ENCODE results near the gene MTREX.
"Not testable (repeated sequence)": the region's sequence is repeated elsewhere in the genome, so short reads cannot be mapped to it uniquely, and the experiment has no call there.

MTREX gene

GRCh38 chr5:55307383-55308253 is at the start of gene MTREX, which contains the start of gene DHX29:
Gene MTREX, plus strand, starts transcription at chr5:55307989. Its CDS starts 25 bp downstream, at chr5:55308014.
Gene DHX29, minus strand, starts transcription at chr5:55307694. Its CDS starts 121 bp downstream, at chr5:55307573.
- DNase-seq (ENCODE audit: low read depth in 4 of 4, low spot score in 1 of 4): peak; percentile 69 to 79 (median 78)

- no peak for DNase-seq (ENCODE audit: low read depth in 4 of 4, low spot score in 1 of 4)
These were observed 49.5 kb upstream of the MTREX start for GRCh38 chr5:55258339-55258738.

- DNase-seq (ENCODE audit: low read depth in 4 of 4, low spot score in 1 of 4): no peak
These were observed 31.0 kb upstream of the MTREX start for GRCh38 chr5:55276771-55277170.

GRCh38 chr5:55278778-55279177 is 29.0 kb upstream of the MTREX start:
- DNase-seq (ENCODE audit: low read depth in 4 of 4, low spot score in 1 of 4): no peak

DNA sequence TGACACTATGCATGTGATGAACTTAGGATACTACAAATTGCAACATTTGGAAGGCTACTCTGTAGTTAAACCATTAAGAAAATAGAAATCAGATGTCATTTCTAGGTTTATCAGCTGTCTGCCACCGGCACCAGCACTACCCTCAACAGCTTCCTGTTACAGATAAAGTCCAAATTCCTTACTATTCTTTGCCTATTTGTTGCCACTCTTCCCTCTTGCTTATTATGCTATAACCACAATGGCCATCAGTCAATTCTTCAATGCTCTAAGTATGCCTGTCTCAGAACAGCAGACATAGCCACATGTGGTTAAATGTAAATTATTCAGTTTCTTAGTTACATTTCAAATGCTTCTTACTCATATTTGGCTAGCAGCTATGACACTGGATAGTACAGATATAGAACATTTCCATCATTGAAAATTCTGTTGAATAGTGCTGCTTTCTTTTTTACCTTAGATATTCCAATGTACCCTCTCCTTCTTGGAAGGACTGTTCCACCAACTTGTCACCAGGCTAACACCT is 21.3 kb upstream of the MTREX start:
- no peak for DNase-seq (ENCODE audit: low read depth in 4 of 4, low spot score in 1 of 4)

GRCh38 chr5:55289808-55290207 is 18.0 kb upstream of the MTREX start:
- DNase-seq (ENCODE audit: low read depth in 4 of 4, low spot score in 1 of 4): no peak

DNA sequence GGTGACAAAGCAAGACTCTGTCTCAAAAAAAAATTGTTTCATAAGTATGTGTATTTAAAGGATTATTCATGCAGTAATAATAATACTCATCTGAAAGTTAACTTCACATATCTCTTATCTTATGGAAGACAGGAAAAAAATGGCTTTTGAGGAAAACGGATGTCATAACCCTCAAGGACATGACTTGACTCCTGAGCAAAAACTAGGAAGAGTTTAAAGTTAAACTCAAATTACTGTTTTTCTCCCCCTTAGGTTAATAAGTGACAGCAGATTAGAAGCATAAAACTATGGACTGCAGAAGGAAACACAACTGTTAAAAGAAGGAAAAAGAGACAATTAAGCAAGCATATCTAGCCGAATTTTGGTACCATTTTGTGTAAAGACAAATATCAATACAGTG is 16.8 kb upstream of the MTREX start:
- no peak for DNase-seq (ENCODE audit: low read depth in 4 of 4, low spot score in 1 of 4)

GRCh38 chr5:55294935-55295334 is 12.9 kb upstream of the MTREX start:
- DNase-seq (ENCODE audit: low read depth in 4 of 4, low spot score in 1 of 4): no peak

DNA sequence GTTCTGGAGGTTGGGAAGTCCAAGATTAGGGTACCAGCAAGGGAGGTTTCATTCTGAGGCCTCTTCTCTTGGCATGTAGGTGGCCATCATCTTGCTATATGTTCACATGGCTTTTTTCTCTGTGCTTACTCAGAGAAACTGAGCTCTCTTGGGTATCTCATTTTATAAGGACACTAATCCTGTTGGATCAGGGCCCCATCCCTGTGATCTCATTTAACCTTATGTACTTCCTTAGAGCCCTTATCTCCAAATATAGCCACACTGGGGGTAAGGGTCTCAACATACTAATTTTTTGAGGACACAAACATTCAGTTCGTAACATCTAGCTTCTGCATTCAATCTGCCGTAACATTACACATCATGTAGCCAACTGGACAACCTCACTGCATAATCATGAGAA is 6.9 kb upstream of the MTREX start:
- DNase-seq (ENCODE audit: low read depth in 4 of 4, low spot score in 1 of 4): no peak

DNA sequence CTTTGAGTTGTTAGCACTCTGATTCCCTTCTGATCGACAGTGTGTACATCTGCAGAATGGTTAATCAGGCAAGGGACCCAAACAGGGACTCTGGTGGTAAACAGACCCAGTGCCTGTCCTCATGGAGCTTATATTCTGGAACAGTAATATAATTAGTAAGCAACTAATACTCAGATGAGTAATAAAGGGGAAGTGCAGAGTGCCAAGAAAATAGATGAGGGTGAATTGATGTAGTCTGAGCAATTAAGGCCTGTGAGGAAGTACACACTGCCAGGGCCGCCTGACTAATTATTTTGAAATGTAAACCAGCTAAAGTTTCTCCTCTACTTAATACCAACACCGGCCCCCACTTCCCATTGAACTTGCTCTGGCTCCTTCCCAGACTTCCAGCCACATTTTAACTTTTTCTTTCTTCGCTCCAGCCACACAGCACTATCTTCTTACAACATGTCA is 4.5 kb upstream of the MTREX start:
- no peak for DNase-seq (ENCODE audit: low read depth in 4 of 4, low spot score in 1 of 4)

DNA sequence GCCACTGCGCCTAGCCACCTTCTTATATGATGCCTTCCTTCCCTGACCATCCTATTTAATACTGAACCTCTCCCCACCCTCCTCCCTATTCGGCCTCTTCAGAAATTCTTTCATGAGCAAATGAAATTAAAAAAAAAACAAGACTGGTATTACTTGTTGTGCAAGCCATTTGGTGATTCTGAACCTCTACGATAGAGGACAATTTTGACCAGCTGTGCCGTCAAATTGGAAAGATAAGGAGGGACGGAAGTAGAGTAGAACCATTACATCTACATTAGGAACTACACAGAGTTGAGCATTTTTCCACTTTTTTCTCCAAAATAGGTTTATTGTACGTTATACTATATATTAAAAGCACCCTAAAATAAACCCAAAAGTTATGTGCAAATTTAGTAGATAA is 3.2 kb upstream of the MTREX start:
- no peak for DNase-seq (ENCODE audit: low read depth in 4 of 4, low spot score in 1 of 4)

- DNase-seq (ENCODE audit: low read depth in 4 of 4, low spot score in 1 of 4): no peak
These were observed 2.4 kb upstream of the MTREX start for GRCh38 chr5:55305345-55305744.

DNA sequence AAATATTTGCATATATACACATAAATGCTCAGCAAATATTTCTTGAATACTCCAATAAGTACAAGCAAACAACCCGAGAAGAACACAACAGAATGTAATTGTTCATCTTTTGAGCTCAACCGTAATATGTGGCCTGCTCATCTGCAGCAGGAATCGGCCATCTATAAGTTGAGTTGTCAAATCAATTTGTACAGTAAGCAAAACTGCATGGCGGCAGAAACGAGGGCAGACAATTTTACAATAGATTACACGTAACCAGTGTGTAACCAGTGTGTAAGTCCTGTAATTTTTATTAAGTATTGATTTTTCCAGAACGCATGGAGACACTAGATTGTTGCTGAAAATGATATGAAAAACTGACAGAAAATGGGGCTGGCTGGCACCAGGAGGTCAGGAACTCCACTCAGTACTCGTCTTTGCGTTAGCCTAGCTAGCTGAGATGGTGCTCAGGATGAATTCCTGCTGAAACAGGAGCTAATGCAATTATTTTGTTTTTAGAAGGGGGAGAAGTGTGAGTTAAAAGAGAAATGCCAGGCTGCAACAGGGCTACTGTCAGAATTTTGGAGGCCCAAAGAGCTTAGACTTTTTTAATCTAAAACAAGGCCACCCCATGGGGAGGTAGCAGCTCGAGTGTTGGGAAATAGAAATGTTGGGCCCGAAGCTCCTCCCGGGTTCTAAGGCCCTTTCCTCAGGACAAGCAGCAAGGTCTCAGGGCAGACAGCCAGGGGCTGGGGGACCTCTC is 977 bp upstream of the MTREX start:
- peak in 1 of 4 experiments; percentile 1 for DNase-seq (ENCODE audit: low read depth in 4 of 4, low spot score in 1 of 4)

GRCh38 chr5:55308254-55308836 is 556 bp downstream of the MTREX start:
- DNase-seq (ENCODE audit: low read depth in 4 of 4, low spot score in 1 of 4): peak in 2 of 4 experiments; percentile 0 to 5

GRCh38 chr5:55313870-55314617 is 6.3 kb downstream of the MTREX start:
- no peak for DNase-seq (ENCODE audit: low read depth in 4 of 4, low spot score in 1 of 4)

GRCh38 chr5:55316289-55316688 is 8.5 kb downstream of the MTREX start:
- DNase-seq (ENCODE audit: low read depth in 4 of 4, low spot score in 1 of 4): no peak

DNA sequence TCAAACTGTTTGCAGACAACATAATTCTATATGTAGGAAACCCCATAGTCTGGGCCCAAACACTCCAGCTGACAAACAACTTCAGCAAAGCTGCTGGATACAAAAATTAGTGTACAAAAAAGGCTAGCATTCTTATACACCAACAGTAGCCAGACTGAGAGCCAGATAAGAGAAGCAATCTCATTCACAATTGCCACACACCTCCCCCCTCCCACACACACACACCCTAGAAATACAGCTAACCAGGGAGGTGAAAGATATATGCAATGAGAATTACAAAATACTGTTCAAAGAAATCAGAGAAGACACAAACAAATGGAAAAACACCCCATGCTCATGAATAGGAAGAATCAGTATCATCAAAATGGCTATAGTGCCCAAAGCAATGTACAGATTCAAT is 9.0 kb downstream of the MTREX start:
- DNase-seq (ENCODE audit: low read depth in 4 of 4, low spot score in 1 of 4): no peak

DNA sequence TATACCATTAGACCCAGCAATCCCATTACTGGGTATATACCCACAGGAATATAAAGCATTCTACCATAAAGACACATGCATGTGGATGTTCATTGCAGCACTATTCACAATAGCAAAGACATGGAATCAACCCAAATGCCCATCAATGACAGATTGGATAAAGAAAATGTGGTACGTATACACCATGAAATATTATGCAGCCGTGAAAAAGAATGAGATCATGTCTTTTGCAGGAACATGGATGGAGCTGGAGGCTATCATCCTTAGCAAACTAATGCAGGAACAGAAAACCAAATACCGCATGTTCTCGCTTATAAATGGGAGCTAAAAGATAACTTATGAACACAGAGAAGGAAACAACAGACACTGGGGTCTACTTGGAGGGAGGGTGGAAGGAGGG is 10.4 kb downstream of the MTREX start:
- not testable (repeated sequence) for DNase-seq (ENCODE audit: low read depth in 4 of 4, low spot score in 1 of 4)

DNA sequence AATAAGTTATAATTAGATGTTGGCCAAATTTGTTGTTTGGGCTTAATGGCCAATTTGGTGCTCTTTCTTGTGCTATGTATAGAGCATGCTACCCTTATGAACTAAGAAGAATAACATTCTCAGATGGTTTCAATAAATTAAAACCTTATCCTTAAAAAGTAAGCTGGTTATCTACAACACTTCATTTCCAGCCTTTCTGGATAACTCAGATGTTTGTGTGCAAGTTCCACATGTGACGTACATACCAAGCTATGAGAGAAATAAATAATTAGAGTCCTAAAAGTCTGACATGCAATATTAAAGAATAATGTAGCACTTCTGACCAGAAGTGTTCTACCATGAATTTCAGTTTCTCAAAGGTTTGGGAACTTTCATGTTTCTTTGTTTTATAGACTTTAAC is 11.7 kb downstream of the MTREX start:
- DNase-seq (ENCODE audit: low read depth in 4 of 4, low spot score in 1 of 4): no peak

GRCh38 chr5:55320571-55320970 is 12.8 kb downstream of the MTREX start:
- no peak for DNase-seq (ENCODE audit: low read depth in 4 of 4, low spot score in 1 of 4)

DNA sequence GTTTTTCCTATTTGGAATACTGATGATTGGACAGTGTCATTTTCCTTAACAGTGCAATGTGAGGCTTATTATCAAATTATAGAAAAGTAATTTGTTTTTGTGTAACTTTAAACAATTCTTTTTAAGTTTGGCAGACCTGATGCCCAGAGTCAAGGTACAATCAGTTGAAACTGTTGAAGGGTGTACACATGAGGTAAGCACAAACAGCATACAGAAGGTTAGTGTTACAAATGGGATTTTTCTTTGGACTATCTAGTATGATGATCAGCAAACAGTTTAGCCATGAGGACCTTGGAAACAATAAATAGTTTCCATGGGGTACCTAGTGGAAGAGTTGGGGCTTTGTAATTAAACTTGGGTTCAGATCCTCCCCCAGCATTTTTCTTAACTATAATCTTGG is 16.2 kb downstream of the MTREX start:
- DNase-seq (ENCODE audit: low read depth in 4 of 4, low spot score in 1 of 4): no peak

Data from stimulated activated CD4-positive, alpha-beta T cell treated with anti-CD3 and anti-CD28 coated beads, Interleukin-1b, Interleukin-23, amount 100 ng/mL, for 24 hours (primary cell).